SK-N-MC (cell line): Measurements from ENCODE around the gene CPB1.

Experiments used
- EZH2 ChIP-seq: fragments of 200-600 bp; sonication (generic); IDR thresholded peaks from one replicate; pipeline ENCODE4 v1.6.1; 2017; ENCODE audit warnings: antibody characterized with exemption
- FOXP2 ChIP-seq: optimal IDR thresholded peaks from 2 replicates; pipeline ENCODE3; 2011; ENCODE audit warnings: mild to moderate bottlenecking, moderate library complexity; ENCODE audit not compliant: insufficient read depth; ENCODE audit errors: extremely low read length, control extremely low read depth

- TF ChIP-seq EZH2 = no peak
- no peak for TF ChIP-seq FOXP2
Observed at GRCh38 chr3:148816427-148816826, 11.2 kb upstream of the CPB1 start.
